ENCODE data around the gene MYO1D.

The MYO1D gene

GRCh38 chr17:32912218-32912897, 35.4 kb upstream of the MYO1D start:
- Histone ChIP-seq H3K4me2 (ENCODE audit: insufficient read depth, low read length, poor library complexity, severe bottlenecking) (no peak overlapping the region), H3K4me1 (ENCODE audit: control insufficient read depth in 2 of 2, insufficient read depth in 1 of 2, low read depth in 1 of 2, low read length in 2 of 2) (peaks cover 3 to 4% of the 10 kb centered on the region in 2 donors), H3K27ac (replicated peaks; ENCODE audit: low read length) (no peak overlapping the region), H3K36me3 (replicated peaks in 1 of 2; ENCODE audit: control insufficient read depth in 2 of 2, insufficient read depth in 2 of 2, low read length in 2 of 2) (no peaks in the 10 kb centered on the region), H3K14ac (ENCODE audit: low read length) (no peak overlapping the region), H2BK15ac (ENCODE audit: low read length) (no peak overlapping the region), H2BK12ac (ENCODE audit: low read length) (no peak overlapping the region), H3K9ac (ENCODE audit: low read depth, low read length, poor library complexity) (no peak overlapping the region), H2AFZ (ENCODE audit: low read length) (peak overlapping the region; percentile 64), H4K8ac (ENCODE audit: low read depth, low read length) (no peak overlapping the region), H3K4ac (ENCODE audit: low read length) (no peak overlapping the region), H3K9me3 (replicated peaks in 1 of 2; ENCODE audit: control insufficient read depth in 2 of 2, insufficient read depth in 1 of 2, low read depth in 1 of 2, low read length in 2 of 2) (no peaks in the 10 kb centered on the region), H3K4me3 (ENCODE audit: low read length in 2 of 2) (no peak overlapping the region), H3K79me1 (ENCODE audit: low read depth, low read length) (no peaks in the 10 kb centered on the region), H2BK120ac (ENCODE audit: low read depth, low read length) (no peak overlapping the region), H4K91ac (ENCODE audit: low read depth, low read length, poor library complexity) (no peak overlapping the region), H3K23ac (ENCODE audit: low read depth, low read length, poor library complexity) (no peak overlapping the region), H2BK5ac (ENCODE audit: low read length) (no peak overlapping the region), H3K27me3 (ENCODE audit: control insufficient read depth in 3 of 3, insufficient read depth in 3 of 3, low read depth in 1 of 3, low read length in 3 of 3) (peaks cover 0 to 18% (median 0%) of the 10 kb centered on the region in 3 experiments), H2AK5ac (ENCODE audit: low read depth, low read length) (no peak overlapping the region), H3K18ac (ENCODE audit: low read length) (no peak overlapping the region)
- no CpG with 5 or more reads among the region's 10 CpGs for WGBS, 2 donors (ENCODE audit: extremely low coverage in 2 of 2, insufficient read length in 2 of 2, insufficient replicate concordance in 1 of 2)
- DNase-seq (ENCODE audit: low spot score), result no peak

- Histone ChIP-seq H3K14ac (ENCODE audit: low read length) (no peak overlapping the region), H3K18ac (ENCODE audit: low read length) (no peak overlapping the region), H2BK120ac (ENCODE audit: low read depth, low read length) (no peak overlapping the region), H4K8ac (ENCODE audit: low read depth, low read length) (no peak overlapping the region), H3K9me3 (replicated peaks in 1 of 2; ENCODE audit: control insufficient read depth in 2 of 2, insufficient read depth in 1 of 2, low read depth in 1 of 2, low read length in 2 of 2) (no peaks in the 10 kb centered on the region), H3K4me2 (ENCODE audit: insufficient read depth, low read length, poor library complexity, severe bottlenecking) (no peak overlapping the region), H3K9ac (ENCODE audit: low read depth, low read length, poor library complexity) (no peak overlapping the region), H3K4me3 (ENCODE audit: low read length in 2 of 2) (no peak overlapping the region), H2AFZ (ENCODE audit: low read length) (no peak overlapping the region), H3K79me1 (ENCODE audit: low read depth, low read length) (no peaks in the 10 kb centered on the region), H4K91ac (ENCODE audit: low read depth, low read length, poor library complexity) (no peak overlapping the region), H2AK5ac (ENCODE audit: low read depth, low read length) (no peak overlapping the region), H2BK5ac (ENCODE audit: low read length) (no peak overlapping the region), H3K4me1 (ENCODE audit: control insufficient read depth in 2 of 2, insufficient read depth in 1 of 2, low read depth in 1 of 2, low read length in 2 of 2) (peaks cover 3 to 4% of the 10 kb centered on the region in 2 donors), H3K4ac (ENCODE audit: low read length) (no peak overlapping the region), H3K36me3 (replicated peaks in 1 of 2; ENCODE audit: control insufficient read depth in 2 of 2, insufficient read depth in 2 of 2, low read length in 2 of 2) (no peaks in the 10 kb centered on the region), H2BK12ac (ENCODE audit: low read length) (no peak overlapping the region), H3K23ac (ENCODE audit: low read depth, low read length, poor library complexity) (no peak overlapping the region), H3K27me3 (ENCODE audit: control insufficient read depth in 3 of 3, insufficient read depth in 3 of 3, low read depth in 1 of 3, low read length in 3 of 3) (peaks cover 0 to 15% (median 0%) of the 10 kb centered on the region in 3 experiments), H2BK15ac (ENCODE audit: low read length) (no peak overlapping the region), H3K27ac (replicated peaks; ENCODE audit: low read length) (no peak overlapping the region)
- WGBS, 2 donors (ENCODE audit: extremely low coverage in 2 of 2, insufficient read length in 2 of 2, insufficient replicate concordance in 1 of 2), result no CpG with 5 or more reads among the region's 3 CpGs
- no peak for DNase-seq (ENCODE audit: low spot score)
These were observed 33.8 kb upstream of the MYO1D start for GRCh38 chr17:32910769-32911168.

GRCh38 chr17:32909787-32910369, 33.0 kb upstream of the MYO1D start:
- no peak overlapping the region for H3K23ac ChIP-seq (ENCODE audit: low read depth, low read length, poor library complexity)
- peaks cover 3 to 4% of the 10 kb centered on the region in 2 donors for H3K4me1 ChIP-seq (ENCODE audit: control insufficient read depth in 2 of 2, insufficient read depth in 1 of 2, low read depth in 1 of 2, low read length in 2 of 2)
- no peaks in the 10 kb centered on the region for H3K79me1 ChIP-seq (ENCODE audit: low read depth, low read length)
- H3K9me3 ChIP-seq (replicated peaks in 1 of 2; ENCODE audit: control insufficient read depth in 2 of 2, insufficient read depth in 1 of 2, low read depth in 1 of 2, low read length in 2 of 2), result no peaks in the 10 kb centered on the region
- no peak overlapping the region for H3K4me2 ChIP-seq (ENCODE audit: insufficient read depth, low read length, poor library complexity, severe bottlenecking)
- H3K27ac ChIP-seq (replicated peaks; ENCODE audit: low read length), result no peak overlapping the region
- no peak overlapping the region for H3K14ac ChIP-seq (ENCODE audit: low read length)
- H3K18ac ChIP-seq (ENCODE audit: low read length), result no peak overlapping the region
- H2BK120ac ChIP-seq (ENCODE audit: low read depth, low read length), result no peak overlapping the region
- H2BK12ac ChIP-seq (ENCODE audit: low read length), result no peak overlapping the region
- H4K8ac ChIP-seq (ENCODE audit: low read depth, low read length), result no peak overlapping the region
- DNase-seq (ENCODE audit: low spot score), result peak; percentile 55
- no peak overlapping the region for H2AK5ac ChIP-seq (ENCODE audit: low read depth, low read length)
- H3K36me3 ChIP-seq (replicated peaks in 1 of 2; ENCODE audit: control insufficient read depth in 2 of 2, insufficient read depth in 2 of 2, low read length in 2 of 2), result no peaks in the 10 kb centered on the region
- H2AFZ ChIP-seq (ENCODE audit: low read length), result peak overlapping the region; percentile 90
- H2BK5ac ChIP-seq (ENCODE audit: low read length), result no peak overlapping the region
- H3K4ac ChIP-seq (ENCODE audit: low read length), result no peak overlapping the region
- H4K91ac ChIP-seq (ENCODE audit: low read depth, low read length, poor library complexity), result no peak overlapping the region
- H3K9ac ChIP-seq (ENCODE audit: low read depth, low read length, poor library complexity), result no peak overlapping the region
- no peak overlapping the region for H3K4me3 ChIP-seq (ENCODE audit: low read length in 2 of 2)
- peaks cover 0 to 6% (median 0%) of the 10 kb centered on the region in 3 experiments for H3K27me3 ChIP-seq (ENCODE audit: control insufficient read depth in 3 of 3, insufficient read depth in 3 of 3, low read depth in 1 of 3, low read length in 3 of 3)
- no peak overlapping the region for H2BK15ac ChIP-seq (ENCODE audit: low read length)
- no CpG with 5 or more reads among the region's 4 CpGs for WGBS, 2 donors (ENCODE audit: extremely low coverage in 2 of 2, insufficient read length in 2 of 2, insufficient replicate concordance in 1 of 2)

DNA sequence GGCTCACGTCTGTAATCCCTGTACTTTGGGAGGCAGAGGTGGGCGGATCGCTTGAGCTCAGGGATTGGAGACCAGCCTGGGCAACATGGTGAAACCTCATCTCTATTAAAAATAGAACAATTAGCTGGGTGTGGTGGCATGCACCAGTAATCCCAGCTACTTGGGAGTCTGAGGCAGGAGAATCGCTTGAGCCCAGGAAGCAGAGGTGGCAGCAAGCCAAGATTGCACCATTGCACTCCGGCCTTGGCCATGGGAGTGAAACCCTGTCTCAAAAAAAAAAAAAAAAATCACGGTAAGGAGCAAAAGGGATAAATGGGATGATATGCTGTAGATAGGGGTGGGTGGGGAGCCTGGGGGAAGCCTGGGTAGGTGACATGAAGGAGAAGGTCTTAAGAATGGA, 30.7 kb upstream of the MYO1D start:
- Histone ChIP-seq H3K18ac (ENCODE audit: low read length) (no peak overlapping the region), H2BK15ac (ENCODE audit: low read length) (no peak overlapping the region), H3K9ac (ENCODE audit: low read depth, low read length, poor library complexity) (no peak overlapping the region), H3K27ac (replicated peaks; ENCODE audit: low read length) (no peak overlapping the region), H3K79me1 (ENCODE audit: low read depth, low read length) (no peaks in the 10 kb centered on the region), H3K9me3 (replicated peaks in 1 of 2; ENCODE audit: control insufficient read depth in 2 of 2, insufficient read depth in 1 of 2, low read depth in 1 of 2, low read length in 2 of 2) (no peaks in the 10 kb centered on the region), H4K8ac (ENCODE audit: low read depth, low read length) (no peak overlapping the region), H3K4ac (ENCODE audit: low read length) (no peak overlapping the region), H3K4me1 (ENCODE audit: control insufficient read depth in 2 of 2, insufficient read depth in 1 of 2, low read depth in 1 of 2, low read length in 2 of 2) (peaks cover 3 to 4% of the 10 kb centered on the region in 2 donors), H3K23ac (ENCODE audit: low read depth, low read length, poor library complexity) (no peak overlapping the region), H3K4me3 (ENCODE audit: low read length in 2 of 2) (no peak overlapping the region), H4K91ac (ENCODE audit: low read depth, low read length, poor library complexity) (no peak overlapping the region), H2BK5ac (ENCODE audit: low read length) (no peak overlapping the region), H3K27me3 (ENCODE audit: control insufficient read depth in 3 of 3, insufficient read depth in 3 of 3, low read depth in 1 of 3, low read length in 3 of 3) (no peaks in the 10 kb centered on the region), H3K4me2 (ENCODE audit: insufficient read depth, low read length, poor library complexity, severe bottlenecking) (no peak overlapping the region), H2BK120ac (ENCODE audit: low read depth, low read length) (no peak overlapping the region), H3K14ac (ENCODE audit: low read length) (no peak overlapping the region), H2BK12ac (ENCODE audit: low read length) (no peak overlapping the region), H3K36me3 (replicated peaks in 1 of 2; ENCODE audit: control insufficient read depth in 2 of 2, insufficient read depth in 2 of 2, low read length in 2 of 2) (no peaks in the 10 kb centered on the region), H2AFZ (ENCODE audit: low read length) (no peak overlapping the region), H2AK5ac (ENCODE audit: low read depth, low read length) (no peak overlapping the region)
- no peak for DNase-seq (ENCODE audit: low spot score)
- no CpG with 5 or more reads among the region's 6 CpGs for WGBS, 2 donors (ENCODE audit: extremely low coverage in 2 of 2, insufficient read length in 2 of 2, insufficient replicate concordance in 1 of 2)
